Subcutaneous abdominal adipose tissue (tissue), 5 donors: Measurements from ENCODE around the gene NOC4L.

Source experiments
- H3K27ac ChIP-seq: one replicate; pipeline ENCODE4 v1.7.0; 2013; ENCODE audit warnings: low read depth, mild to moderate bottlenecking, inconsistent platforms, low read length, moderate library complexity
- H3K27me3 ChIP-seq, 5 donors: one replicate each; pipeline ENCODE4 v1.7.0; 2013; ENCODE audit warnings: low read length in 5 of 5, inconsistent platforms in 1 of 5; ENCODE audit not compliant: control insufficient read depth in 5 of 5, insufficient read depth in 4 of 5
- H3K36me3 ChIP-seq, 5 donors: one replicate each; pipeline ENCODE4 v1.7.0; 2013; ENCODE audit warnings: low read length in 5 of 5; ENCODE audit not compliant: control insufficient read depth in 5 of 5, insufficient read depth in 5 of 5
- H3K4me1 ChIP-seq, 5 donors: one replicate each; pipeline ENCODE4 v1.7.0; 2013; ENCODE audit warnings: low read length in 5 of 5, mild to moderate bottlenecking in 3 of 5, moderate library complexity in 1 of 5; ENCODE audit not compliant: control insufficient read depth in 5 of 5, insufficient read depth in 5 of 5
- H3K4me3 ChIP-seq, 5 donors: one replicate each; pipeline ENCODE4 v1.7.0; 2013; ENCODE audit warnings: low read length in 5 of 5, low read depth in 1 of 5
- H3K9ac ChIP-seq, 5 donors: one replicate each; pipeline ENCODE4 v1.7.0; 2013; ENCODE audit warnings: low read length in 5 of 5, mild to moderate bottlenecking in 4 of 5, moderate library complexity in 3 of 5
- H3K9me3 ChIP-seq, 5 donors: one replicate each; pipeline ENCODE4 v1.7.0; 2013; ENCODE audit warnings: low read length in 5 of 5; ENCODE audit not compliant: control insufficient read depth in 5 of 5
- donor health status: healthy.
- donor health status: healthy.
- donor health status: healthy.
- donor health status: healthy.
- donor health status: healthy.

NOC4L gene

DNA sequence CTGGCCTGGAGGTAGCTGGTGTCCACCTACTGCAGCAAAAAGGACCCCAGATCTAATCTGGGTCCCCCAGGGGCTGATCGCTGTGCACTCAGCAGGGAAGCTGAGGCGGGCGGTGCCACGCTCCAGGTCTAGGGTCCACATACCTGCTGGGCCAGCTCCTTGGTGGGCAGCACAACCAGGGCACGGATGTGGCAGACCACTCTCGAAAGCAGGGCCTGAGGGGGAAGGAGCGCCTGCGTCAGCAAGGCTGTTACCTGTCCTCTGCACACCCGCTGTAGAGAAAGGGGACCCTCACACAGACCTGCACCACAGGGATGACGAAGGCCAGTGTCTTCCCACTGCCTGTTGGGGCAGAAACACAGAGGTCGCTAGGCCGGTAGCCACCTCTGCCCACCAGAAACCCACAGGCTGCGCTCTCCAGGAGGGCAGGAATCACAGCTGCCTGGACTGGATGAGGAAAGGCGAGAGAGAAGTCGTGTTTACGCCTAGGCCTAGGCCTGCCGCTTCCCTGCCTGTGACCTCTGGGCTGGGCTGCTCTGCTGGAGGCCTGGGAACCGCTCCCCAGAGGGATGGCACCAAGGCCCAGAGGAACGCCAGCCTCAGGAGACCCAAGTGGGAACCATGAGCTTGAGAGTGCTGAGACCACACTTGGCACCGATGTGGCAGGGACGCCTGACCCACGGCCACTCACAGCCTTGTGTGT is 2.1 kb upstream of the NOC4L start:
- H3K27ac ChIP-seq: no peak overlapping the region
- no peak overlapping the region for H3K9ac ChIP-seq
- H3K36me3 ChIP-seq: peaks cover 0 to 53% (median 42%) of the 10 kb centered on the region in 5 donors
- no peaks in the 10 kb centered on the region for H3K27me3 ChIP-seq
- H3K9me3 ChIP-seq: no peaks in the 10 kb centered on the region
- H3K4me3 ChIP-seq: peak overlapping the region in 1 of 5 donors; percentile 73
- H3K4me1 ChIP-seq: peaks cover 10 to 30% (median 25%) of the 10 kb centered on the region in 5 donors

- Histone ChIP-seq H3K27me3 (no peaks in the 10 kb centered on the region), H3K9me3 (no peaks in the 10 kb centered on the region), H3K9ac (peak overlapping the region in 4 of 5 donors; percentile 66 to 84 (median 78)), H3K4me1 (peaks cover 10 to 30% (median 25%) of the 10 kb centered on the region in 5 donors), H3K36me3 (peaks cover 0 to 59% (median 46%) of the 10 kb centered on the region in 5 donors), H3K4me3 (peak overlapping the region; percentile 54 to 86 (median 72)), H3K27ac (no peak overlapping the region)
Observed at GRCh38 chr12:132142679-132143335, 1.4 kb upstream of the NOC4L start.

- peaks cover 0 to 61% (median 46%) of the 10 kb centered on the region in 5 donors for H3K36me3 ChIP-seq
- H3K9ac ChIP-seq: peak overlapping the region in 4 of 5 donors; percentile 66 to 84 (median 78)
- no peak overlapping the region for H3K27ac ChIP-seq
- H3K9me3 ChIP-seq: no peaks in the 10 kb centered on the region
- H3K27me3 ChIP-seq: no peaks in the 10 kb centered on the region
- H3K4me1 ChIP-seq: peaks cover 10 to 30% (median 25%) of the 10 kb centered on the region in 5 donors
- H3K4me3 ChIP-seq: peak overlapping the region; percentile 54 to 86 (median 72)
Observed at GRCh38 chr12:132143336-132144071, 753 bp upstream of the NOC4L start.

DNA sequence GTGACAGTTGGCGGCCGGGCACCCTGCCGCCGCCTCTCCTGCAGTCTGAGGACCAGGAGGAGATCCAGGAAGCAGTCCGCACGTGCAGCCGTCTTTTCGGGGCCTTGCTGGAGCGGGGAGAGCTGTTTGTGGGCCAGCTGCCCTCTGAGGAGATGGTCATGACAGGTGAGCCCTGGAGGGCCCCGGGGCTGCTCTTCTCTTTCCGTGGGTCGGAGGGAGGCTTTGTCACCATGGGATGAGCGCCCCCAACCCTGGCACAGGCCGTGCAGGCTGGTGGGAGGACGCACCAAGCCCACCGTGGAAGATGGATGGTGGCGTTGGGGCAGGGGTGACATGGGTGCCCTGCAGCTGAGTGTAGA is 532 bp downstream of the NOC4L start:
- peak overlapping the region; percentile 60 for H3K27ac ChIP-seq
- no peaks in the 10 kb centered on the region for H3K9me3 ChIP-seq
- H3K4me1 ChIP-seq: peaks cover 10 to 30% (median 25%) of the 10 kb centered on the region in 5 donors
- peaks cover 0 to 52% (median 38%) of the 10 kb centered on the region in 5 donors for H3K36me3 ChIP-seq
- peak overlapping the region; percentile 64 to 86 (median 72) for H3K4me3 ChIP-seq
- peak overlapping the region in 4 of 5 donors; percentile 73 to 93 (median 84) for H3K9ac ChIP-seq
- H3K27me3 ChIP-seq: no peaks in the 10 kb centered on the region

DNA sequence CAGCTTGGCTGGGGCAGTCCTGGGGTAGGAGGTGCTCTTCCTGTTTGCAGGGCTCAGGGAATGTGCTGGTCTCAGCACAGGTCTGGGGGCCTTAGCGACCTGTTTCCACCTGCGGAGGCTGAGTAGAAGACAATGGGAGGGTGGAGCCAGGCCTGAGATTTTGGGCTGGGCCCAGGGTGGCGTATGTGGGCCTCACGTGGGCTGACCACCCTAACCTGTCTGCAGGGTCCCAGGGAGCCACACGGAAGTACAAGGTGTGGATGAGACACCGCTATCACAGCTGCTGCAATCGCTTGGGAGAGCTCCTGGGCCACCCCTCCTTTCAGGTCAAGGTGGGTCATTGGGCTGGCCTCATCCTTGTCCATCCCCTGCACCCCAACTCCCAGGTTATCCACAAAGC is 1.1 kb downstream of the NOC4L start:
- H3K4me1 ChIP-seq: peaks cover 10 to 30% (median 25%) of the 10 kb centered on the region in 5 donors
- peak overlapping the region in 4 of 5 donors; percentile 73 to 93 (median 84) for H3K9ac ChIP-seq
- H3K9me3 ChIP-seq: no peaks in the 10 kb centered on the region
- peaks cover 0 to 46% (median 33%) of the 10 kb centered on the region in 5 donors for H3K36me3 ChIP-seq
- H3K27me3 ChIP-seq: no peaks in the 10 kb centered on the region
- H3K4me3 ChIP-seq: peak overlapping the region; percentile 64 to 86 (median 72)
- H3K27ac ChIP-seq: no peak overlapping the region

DNA sequence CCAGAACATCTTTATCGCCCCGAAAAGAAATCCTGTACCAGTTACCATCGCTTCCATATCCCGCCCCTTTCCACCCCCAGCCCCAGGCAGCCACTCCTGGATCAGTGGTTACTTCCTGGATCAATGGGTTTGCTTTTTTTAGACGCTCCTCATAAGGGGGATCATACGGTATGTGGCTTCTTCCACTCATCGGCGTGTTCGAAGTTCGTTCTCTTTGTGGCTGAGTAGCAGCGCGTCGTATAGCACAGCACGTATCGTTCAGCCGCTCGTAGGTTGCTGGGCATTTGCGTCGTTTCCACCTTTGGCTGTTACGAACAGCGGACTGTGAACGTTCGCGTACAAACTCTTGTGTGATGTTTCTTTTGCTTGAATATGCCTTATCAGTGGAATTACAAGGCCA is 1.8 kb downstream of the NOC4L start:
- H3K9ac ChIP-seq: no peak overlapping the region
- no peaks in the 10 kb centered on the region for H3K9me3 ChIP-seq
- H3K4me3 ChIP-seq: no peak overlapping the region
- peaks cover 10 to 30% (median 25%) of the 10 kb centered on the region in 5 donors for H3K4me1 ChIP-seq
- no peaks in the 10 kb centered on the region for H3K27me3 ChIP-seq
- H3K36me3 ChIP-seq: peaks cover 0 to 42% (median 29%) of the 10 kb centered on the region in 5 donors
- H3K27ac ChIP-seq: no peak overlapping the region

GRCh38 chr12:132146772-132147422 is 2.6 kb downstream of the NOC4L start:
- H3K4me1 ChIP-seq: peaks cover 8 to 30% (median 25%) of the 10 kb centered on the region in 5 donors
- no peaks in the 10 kb centered on the region for H3K9me3 ChIP-seq
- no peak overlapping the region for H3K27ac ChIP-seq
- H3K36me3 ChIP-seq: peaks cover 0 to 42% (median 31%) of the 10 kb centered on the region in 5 donors
- no peak overlapping the region for H3K4me3 ChIP-seq
- H3K9ac ChIP-seq: no peak overlapping the region
- H3K27me3 ChIP-seq: no peaks in the 10 kb centered on the region

- Histone ChIP-seq H3K9me3 (no peaks in the 10 kb centered on the region), H3K36me3 (peaks cover 0 to 43% (median 30%) of the 10 kb centered on the region in 5 donors), H3K9ac (no peak overlapping the region), H3K27ac (no peak overlapping the region), H3K4me1 (peaks cover 8 to 23% (median 22%) of the 10 kb centered on the region in 5 donors), H3K27me3 (no peaks in the 10 kb centered on the region), H3K4me3 (no peak overlapping the region)
Observed at GRCh38 chr12:132147423-132148367, 3.4 kb downstream of the NOC4L start.
